RWPE1 (cell line): Measurements from ENCODE around the gene LRRC32.

ENCODE experiments used
- CTCF ChIA-PET: fragments of 350-600 bp; sonication (Branson Sonifier 250); formaldehyde crosslinking; extraction: SDS; loops from one replicate; lab custom pipeline; 2021; lab: Yijun Ruan, JAX
- POLR2A ChIA-PET: fragments of 400-600 bp; formaldehyde crosslinking; extraction: SDS; loops from one replicate; lab custom pipeline; 2020; ENCODE audit warnings: antibody characterized with exemption; ENCODE audit not compliant: low non-redundant PET; lab: Yijun Ruan, JAX
- DNase-seq: peaks from one replicate; pipeline ENCODE4 v3.0.0; 2012; ENCODE audit warnings: low spot score
- H3K27ac ChIP-seq: fragments of 450-650 bp; 2 replicates; pipeline ENCODE4 v1.5.1; 2017
- CTCF ChIP-seq: fragments of 450-650 bp; conservative IDR thresholded peaks from 2 replicates; pipeline ENCODE4 v1.5.1; 2017; ENCODE audit warnings: low read depth, mild to moderate bottlenecking

LRRC32 gene

GRCh38 chr11:76671237-76671592 lies 668 bp upstream of the LRRC32 start:
- POLR2A ChIA-PET = no interaction called here
- H3K27ac ChIP-seq = no peak overlapping the region
- DNase-seq = no peak
- CTCF ChIA-PET = interaction anchor here (0.7 kb wide), 1 partner anchor 51 kb away, joined by 3 read pairs; no protein-coding TSS in a partner anchor
- TF ChIP-seq CTCF = no peak

- TF ChIP-seq CTCF = no peak
- CTCF ChIA-PET = interaction anchor here (0.7 kb wide), 2 partner anchors 10 to 157 kb away, joined by 3 to 4 read pairs; no protein-coding TSS in a partner anchor
- no peak overlapping the region for H3K27ac ChIP-seq
- DNase-seq = no peak
- POLR2A ChIA-PET = no interaction called here
Measured at GRCh38 chr11:76669901-76670484, 554 bp downstream of the LRRC32 start.

- no peak for DNase-seq
- no peak for TF ChIP-seq CTCF
- CTCF ChIA-PET = interaction anchor here (0.5 kb wide), 1 partner anchor 459 kb away, joined by 3 read pairs; no protein-coding TSS in a partner anchor
- POLR2A ChIA-PET = no interaction called here
- H3K27ac ChIP-seq = no peak overlapping the region
Measured at GRCh38 chr11:76668362-76669155, 2.0 kb downstream of the LRRC32 start.

- POLR2A ChIA-PET = no interaction called here
- CTCF ChIA-PET = no interaction called here
- no peak for DNase-seq
- no peak for TF ChIP-seq CTCF
- no peak overlapping the region for H3K27ac ChIP-seq
Measured at GRCh38 chr11:76667856-76668255, 2.7 kb downstream of the LRRC32 start.

- CTCF ChIA-PET = interaction anchor here (0.5 kb wide), 1 partner anchor 110 kb away, joined by 4 read pairs; no protein-coding TSS in a partner anchor
- no peak overlapping the region for H3K27ac ChIP-seq
Measured at GRCh38 chr11:76667271-76667818, 3.2 kb downstream of the LRRC32 start.

More at GRCh38 chr11:76667271-76667818, 3.2 kb downstream of the LRRC32 start:
- no peak for DNase-seq
- no peak for TF ChIP-seq CTCF
- POLR2A ChIA-PET = no interaction called here
